ENCODE measurements around the gene DHCR7.

Gene DHCR7

GRCh38 chr11:71476926-71477640 lies 28.9 kb upstream of the DHCR7 start:
- peaks cover 3% of the 10 kb centered on the region for H3K4me1 ChIP-seq (ENCODE audit: control insufficient read depth, low read depth, low read length)
- no peak overlapping the region for H3K9ac ChIP-seq (ENCODE audit: low read length)
- no peaks in the 10 kb centered on the region for H3K9me3 ChIP-seq (ENCODE audit: control insufficient read depth, low read depth, low read length)
- H3K4me3 ChIP-seq (ENCODE audit: low read length) = no peak overlapping the region
- H3K36me3 ChIP-seq (ENCODE audit: control insufficient read depth, low read depth, low read length) = peaks cover 15% of the 10 kb centered on the region
- H3K27me3 ChIP-seq (ENCODE audit: control insufficient read depth, insufficient read depth, low read length) = no peaks in the 10 kb centered on the region
- H3K27ac ChIP-seq (ENCODE audit: low read length) = no peak overlapping the region

- H3K36me3 ChIP-seq (ENCODE audit: control insufficient read depth, low read depth, low read length) = peaks cover 15% of the 10 kb centered on the region
- H3K4me3 ChIP-seq (ENCODE audit: low read length) = no peak overlapping the region
- H3K9ac ChIP-seq (ENCODE audit: low read length) = no peak overlapping the region
- H3K27ac ChIP-seq (ENCODE audit: low read length) = no peak overlapping the region
- H3K9me3 ChIP-seq (ENCODE audit: control insufficient read depth, low read depth, low read length) = no peaks in the 10 kb centered on the region
- no peaks in the 10 kb centered on the region for H3K27me3 ChIP-seq (ENCODE audit: control insufficient read depth, insufficient read depth, low read length)
- peaks cover 3% of the 10 kb centered on the region for H3K4me1 ChIP-seq (ENCODE audit: control insufficient read depth, low read depth, low read length)
Measured at GRCh38 chr11:71476031-71476430, 27.8 kb upstream of the DHCR7 start.

GRCh38 chr11:71474771-71475483 lies 26.7 kb upstream of the DHCR7 start:
- Histone ChIP-seq H3K36me3 (ENCODE audit: control insufficient read depth, low read depth, low read length) (peaks cover 15% of the 10 kb centered on the region), H3K9ac (ENCODE audit: low read length) (no peak overlapping the region), H3K27ac (ENCODE audit: low read length) (no peak overlapping the region), H3K9me3 (ENCODE audit: control insufficient read depth, low read depth, low read length) (no peaks in the 10 kb centered on the region), H3K27me3 (ENCODE audit: control insufficient read depth, insufficient read depth, low read length) (no peaks in the 10 kb centered on the region), H3K4me3 (ENCODE audit: low read length) (no peak overlapping the region), H3K4me1 (ENCODE audit: control insufficient read depth, low read depth, low read length) (peaks cover 3% of the 10 kb centered on the region)

GRCh38 chr11:71474141-71474770 lies 26.1 kb upstream of the DHCR7 start:
- Histone ChIP-seq H3K4me3 (ENCODE audit: low read length) (no peak overlapping the region), H3K4me1 (ENCODE audit: control insufficient read depth, low read depth, low read length) (peaks cover 3% of the 10 kb centered on the region), H3K36me3 (ENCODE audit: control insufficient read depth, low read depth, low read length) (peaks cover 10% of the 10 kb centered on the region), H3K9me3 (ENCODE audit: control insufficient read depth, low read depth, low read length) (no peaks in the 10 kb centered on the region), H3K27me3 (ENCODE audit: control insufficient read depth, insufficient read depth, low read length) (no peaks in the 10 kb centered on the region), H3K27ac (ENCODE audit: low read length) (no peak overlapping the region), H3K9ac (ENCODE audit: low read length) (no peak overlapping the region)

- peaks cover 3% of the 10 kb centered on the region for H3K9me3 ChIP-seq (ENCODE audit: control insufficient read depth, low read depth, low read length)
- H3K4me1 ChIP-seq (ENCODE audit: control insufficient read depth, low read depth, low read length) = peaks cover 3% of the 10 kb centered on the region
- H3K36me3 ChIP-seq (ENCODE audit: control insufficient read depth, low read depth, low read length) = peaks cover 10% of the 10 kb centered on the region
- H3K9ac ChIP-seq (ENCODE audit: low read length) = no peak overlapping the region
- no peaks in the 10 kb centered on the region for H3K27me3 ChIP-seq (ENCODE audit: control insufficient read depth, insufficient read depth, low read length)
- no peak overlapping the region for H3K27ac ChIP-seq (ENCODE audit: low read length)
- H3K4me3 ChIP-seq (ENCODE audit: low read length) = no peak overlapping the region
Measured at GRCh38 chr11:71473793-71474080, 25.5 kb upstream of the DHCR7 start.

- H3K9ac ChIP-seq (ENCODE audit: low read length) = no peak overlapping the region
- H3K36me3 ChIP-seq (ENCODE audit: control insufficient read depth, low read depth, low read length) = peaks cover 7% of the 10 kb centered on the region
- no peaks in the 10 kb centered on the region for H3K27me3 ChIP-seq (ENCODE audit: control insufficient read depth, insufficient read depth, low read length)
- no peak overlapping the region for H3K27ac ChIP-seq (ENCODE audit: low read length)
- H3K9me3 ChIP-seq (ENCODE audit: control insufficient read depth, low read depth, low read length) = peaks cover 3% of the 10 kb centered on the region
- peaks cover 3% of the 10 kb centered on the region for H3K4me1 ChIP-seq (ENCODE audit: control insufficient read depth, low read depth, low read length)
- H3K4me3 ChIP-seq (ENCODE audit: low read length) = no peak overlapping the region
Measured at GRCh38 chr11:71472941-71473792, 25.0 kb upstream of the DHCR7 start.

- H3K9me3 ChIP-seq (ENCODE audit: control insufficient read depth, low read depth, low read length) = peaks cover 3% of the 10 kb centered on the region
- H3K36me3 ChIP-seq (ENCODE audit: control insufficient read depth, low read depth, low read length) = peaks cover 7% of the 10 kb centered on the region
- H3K27ac ChIP-seq (ENCODE audit: low read length) = no peak overlapping the region
- no peak overlapping the region for H3K9ac ChIP-seq (ENCODE audit: low read length)
- no peak overlapping the region for H3K4me3 ChIP-seq (ENCODE audit: low read length)
- H3K4me1 ChIP-seq (ENCODE audit: control insufficient read depth, low read depth, low read length) = no peaks in the 10 kb centered on the region
- H3K27me3 ChIP-seq (ENCODE audit: control insufficient read depth, insufficient read depth, low read length) = no peaks in the 10 kb centered on the region
Measured at GRCh38 chr11:71472357-71472885, 24.2 kb upstream of the DHCR7 start.

GRCh38 chr11:71470946-71471345 lies 22.8 kb upstream of the DHCR7 start:
- H3K9ac ChIP-seq (ENCODE audit: low read length) = no peak overlapping the region
- H3K9me3 ChIP-seq (ENCODE audit: control insufficient read depth, low read depth, low read length) = peaks cover 3% of the 10 kb centered on the region
- no peak overlapping the region for H3K4me3 ChIP-seq (ENCODE audit: low read length)
- H3K36me3 ChIP-seq (ENCODE audit: control insufficient read depth, low read depth, low read length) = peaks cover 7% of the 10 kb centered on the region
- H3K27me3 ChIP-seq (ENCODE audit: control insufficient read depth, insufficient read depth, low read length) = no peaks in the 10 kb centered on the region
- H3K4me1 ChIP-seq (ENCODE audit: control insufficient read depth, low read depth, low read length) = no peaks in the 10 kb centered on the region
- no peak overlapping the region for H3K27ac ChIP-seq (ENCODE audit: low read length)

GRCh38 chr11:71467164-71467563 lies 19.0 kb upstream of the DHCR7 start:
- H3K9me3 ChIP-seq (ENCODE audit: control insufficient read depth, low read depth, low read length) = peaks cover 3% of the 10 kb centered on the region
- no peaks in the 10 kb centered on the region for H3K36me3 ChIP-seq (ENCODE audit: control insufficient read depth, low read depth, low read length)
- H3K9ac ChIP-seq (ENCODE audit: low read length) = no peak overlapping the region
- no peak overlapping the region for H3K4me3 ChIP-seq (ENCODE audit: low read length)
- H3K27ac ChIP-seq (ENCODE audit: low read length) = no peak overlapping the region
- no peaks in the 10 kb centered on the region for H3K4me1 ChIP-seq (ENCODE audit: control insufficient read depth, low read depth, low read length)
- H3K27me3 ChIP-seq (ENCODE audit: control insufficient read depth, insufficient read depth, low read length) = no peaks in the 10 kb centered on the region

- H3K4me1 ChIP-seq (ENCODE audit: control insufficient read depth, low read depth, low read length) = no peaks in the 10 kb centered on the region
- no peaks in the 10 kb centered on the region for H3K36me3 ChIP-seq (ENCODE audit: control insufficient read depth, low read depth, low read length)
- no peak overlapping the region for H3K4me3 ChIP-seq (ENCODE audit: low read length)
- H3K27ac ChIP-seq (ENCODE audit: low read length) = no peak overlapping the region
- H3K9me3 ChIP-seq (ENCODE audit: control insufficient read depth, low read depth, low read length) = peaks cover 3% of the 10 kb centered on the region
- H3K27me3 ChIP-seq (ENCODE audit: control insufficient read depth, insufficient read depth, low read length) = no peaks in the 10 kb centered on the region
- no peak overlapping the region for H3K9ac ChIP-seq (ENCODE audit: low read length)
Measured at GRCh38 chr11:71466358-71466757, 18.2 kb upstream of the DHCR7 start.

- Histone ChIP-seq H3K4me3 (ENCODE audit: low read length) (no peak overlapping the region), H3K27ac (ENCODE audit: low read length) (no peak overlapping the region), H3K27me3 (ENCODE audit: control insufficient read depth, insufficient read depth, low read length) (no peaks in the 10 kb centered on the region), H3K9ac (ENCODE audit: low read length) (no peak overlapping the region), H3K9me3 (ENCODE audit: control insufficient read depth, low read depth, low read length) (peaks cover 3% of the 10 kb centered on the region), H3K36me3 (ENCODE audit: control insufficient read depth, low read depth, low read length) (peaks cover under 1% of the 10 kb centered on the region), H3K4me1 (ENCODE audit: control insufficient read depth, low read depth, low read length) (no peaks in the 10 kb centered on the region)
Measured at GRCh38 chr11:71465054-71465453, 16.9 kb upstream of the DHCR7 start.
